Measurements from ENCODE around the gene PYCR2. TPM values are rescaled to one million over a fixed set of nuclear protein-coding genes. Genes with fewer than 3 reads are reported as not detected.

Gene PYCR2
- total and polyA plus RNA-seq, 2 of the 8 experiments (the other 6 are each of a cell fraction or from before 2014, with no cell fraction given), result 79.3 to 84.6 TPM

GRCh38 chr1:225973158-225973557, 49.1 kb upstream of the PYCR2 start:
- FAIRE-seq, result no peak
- WGBS, 2 experiments (ENCODE audit: extremely low coverage in 1 of 2, insufficient coverage in 1 of 2, insufficient read length in 1 of 2, insufficient replicate concordance in 2 of 2, low coverage in 1 of 2, low lambda C conversion rate in 2 of 2, missing lambda C conversion rate in 1 of 2), result 85% methylated on average over 5 of the region's 5 CpGs; no CpG with 5 or more reads in 1 of the 2 experiments
- no peak overlapping the region for H3K4ac ChIP-seq (replicated peaks; ENCODE audit: insufficient read length, low read depth, low read length)
- no peak overlapping the region for H2AFZ ChIP-seq (ENCODE audit: low read length)
- H2BK12ac ChIP-seq (ENCODE audit: low read depth, low read length), result no peak overlapping the region
- no peak overlapping the region for H2AK5ac ChIP-seq (ENCODE audit: low read depth, low read length)
- no peak overlapping the region for H3K9ac ChIP-seq (replicated peaks in 1 of 4; ENCODE audit: extremely low read depth in 1 of 4, low read depth in 3 of 4, low read length in 3 of 4)
- H3K27me3 ChIP-seq (replicated peaks in 1 of 4; ENCODE audit: control insufficient read depth in 3 of 4, extremely low read depth in 1 of 4, insufficient read depth in 3 of 4, low read length in 3 of 4), result no peaks in the 10 kb centered on the region
- no peaks in the 10 kb centered on the region for H3K79me1 ChIP-seq (ENCODE audit: low read depth, low read length)
- H2BK15ac ChIP-seq (ENCODE audit: low read length), result no peak overlapping the region
- no peak for DNase-seq (ENCODE audit: low read depth in 1 of 2, low spot score in 2 of 2)
- no peaks in the 10 kb centered on the region for H4K20me1 ChIP-seq (replicated peaks in 1 of 2; ENCODE audit: control insufficient read depth in 1 of 2, insufficient read depth in 2 of 2, low read length in 2 of 2)
- H3K79me2 ChIP-seq (ENCODE audit: control insufficient read depth in 1 of 2, insufficient read depth in 2 of 2, low read length in 2 of 2), result no peaks in the 10 kb centered on the region
- H3K27ac ChIP-seq (ENCODE audit: low read depth, low read length), result no peak overlapping the region
- POLR2A ChIA-PET (ENCODE audit: partially characterized antibody), result interaction anchor here (0.6 to 2.2 kb wide), 8 partner anchors 11 to 59 kb away, joined by 3 to 5 read pairs (median 3); partner anchors contain the start of gene SDE2
- no peak overlapping the region; the same call in 1 of the 2 replicates for H4K8ac ChIP-seq (ENCODE audit: extremely low read depth, insufficient read depth, low read length)
- no peak overlapping the region for H3K4me2 ChIP-seq (ENCODE audit: insufficient read depth in 1 of 2, low read depth in 2 of 2, low read length in 2 of 2)
- H2BK5ac ChIP-seq (ENCODE audit: low read depth, low read length), result no peak overlapping the region
- H3K23me2 ChIP-seq (ENCODE audit: low read depth, low read length), result no peaks in the 10 kb centered on the region; the same call in 1 of the 2 replicates
- no peak overlapping the region for H4K5ac ChIP-seq (ENCODE audit: insufficient read length, low read depth, low read length)
- H3K4me3 ChIP-seq (ENCODE audit: extremely low read depth in 1 of 4, insufficient read depth in 2 of 4, low read depth in 3 of 4, low read length in 4 of 4), result no peak overlapping the region
- no peak overlapping the region for H2BK20ac ChIP-seq (ENCODE audit: low read length)
- no peaks in the 10 kb centered on the region for H3K9me3 ChIP-seq (ENCODE audit: insufficient read depth in 2 of 2, low read depth in 1 of 2, low read length in 1 of 2)
- no peaks in the 10 kb centered on the region for H3K36me3 ChIP-seq (ENCODE audit: control insufficient read depth in 2 of 4, insufficient read depth in 4 of 4, low read length in 3 of 4)
- H3K4me1 ChIP-seq (replicated peaks in 1 of 4; ENCODE audit: control insufficient read depth in 3 of 4, insufficient read depth in 4 of 4, low read length in 3 of 4), result no peaks in the 10 kb centered on the region
- CTCF ChIA-PET (ENCODE audit: partially characterized antibody), result interaction anchor here (0.6 to 7.1 kb wide), 15 partner anchors 12 to 505 kb away, joined by 3 to 86 read pairs (median 4); partner anchors contain the start of gene SRP9
- no peak overlapping the region for H3K23ac ChIP-seq (ENCODE audit: insufficient read length)
- TF ChIP-seq USF2 (IDR thresholded peaks at IDR 0.05; ENCODE audit: low read length) (no peak), BRCA1 (IDR thresholded peaks at IDR 0.05; ENCODE audit: low read depth, low read length) (no peak), POLR2AphosphoS5 (IDR thresholded peaks at IDR 0.05; ENCODE audit: low read depth, low read length) (no peak), CHD2 (IDR thresholded peaks at IDR 0.05; ENCODE audit: low read length) (no peak), TAF7 (optimal IDR thresholded peaks at IDR 0.05; ENCODE audit: borderline replicate concordance, low read depth, low read length) (no peak), NRF1 (IDR thresholded peaks at IDR 0.05; ENCODE audit: low read depth, low read length) (no peak), RAD21 (IDR thresholded peaks at IDR 0.05 in 1 of 2, conservative IDR thresholded peaks at IDR 0.05 in 1 of 2; ENCODE audit: low read depth in 2 of 2, low read length in 2 of 2) (no peak), BACH1 (IDR thresholded peaks at IDR 0.05; ENCODE audit: low read length) (no peak), RBBP5 (IDR thresholded peaks at IDR 0.05; ENCODE audit: borderline replicate concordance, low read depth, low read length) (no peak), RFX5 (IDR thresholded peaks at IDR 0.05; ENCODE audit: borderline replicate concordance, low read depth, low read length) (no peak), JUND (IDR thresholded peaks at IDR 0.05; ENCODE audit: low read length) (no peak), FOSL1 (IDR thresholded peaks at IDR 0.05; ENCODE audit: insufficient read depth, low read depth, low read length) (no peak), RXRA (IDR thresholded peaks at IDR 0.05; ENCODE audit: insufficient read depth, low read depth, low read length) (no peak)
- H3K14ac ChIP-seq (ENCODE audit: insufficient read length), result no peak overlapping the region
- H2BK120ac ChIP-seq (replicated peaks; ENCODE audit: low read depth, low read length), result no peak overlapping the region
- H4K91ac ChIP-seq (replicated peaks; ENCODE audit: insufficient read length, low read length), result no peak overlapping the region
- H3K56ac ChIP-seq (replicated peaks; ENCODE audit: insufficient read length, low read depth, low read length), result no peak overlapping the region
- H3K18ac ChIP-seq (ENCODE audit: extremely low read depth, low read length), result no peak overlapping the region
